ENCODE results near the gene TTC6.

DNA sequence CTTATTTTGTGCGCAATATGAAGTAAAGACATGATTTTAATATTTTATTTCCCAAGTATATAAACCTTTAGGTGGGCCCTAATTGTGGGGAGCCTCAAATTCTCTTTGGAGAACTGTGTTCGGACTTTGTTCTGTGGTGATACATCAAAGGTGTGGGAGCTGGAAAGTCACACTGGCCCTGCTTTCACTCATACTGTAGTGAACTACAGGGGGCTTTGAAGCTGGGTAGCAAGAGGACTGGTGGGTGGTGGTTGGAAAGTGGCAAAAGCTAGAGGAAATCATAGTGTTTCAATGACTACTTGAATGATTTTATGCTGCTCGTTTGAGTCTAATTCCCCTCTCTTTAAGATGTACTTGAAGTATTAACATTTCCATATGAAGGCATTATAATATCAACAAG is 13.2 kb downstream of the TTC6 start:
- TF ChIP-seq, protein P1, sequence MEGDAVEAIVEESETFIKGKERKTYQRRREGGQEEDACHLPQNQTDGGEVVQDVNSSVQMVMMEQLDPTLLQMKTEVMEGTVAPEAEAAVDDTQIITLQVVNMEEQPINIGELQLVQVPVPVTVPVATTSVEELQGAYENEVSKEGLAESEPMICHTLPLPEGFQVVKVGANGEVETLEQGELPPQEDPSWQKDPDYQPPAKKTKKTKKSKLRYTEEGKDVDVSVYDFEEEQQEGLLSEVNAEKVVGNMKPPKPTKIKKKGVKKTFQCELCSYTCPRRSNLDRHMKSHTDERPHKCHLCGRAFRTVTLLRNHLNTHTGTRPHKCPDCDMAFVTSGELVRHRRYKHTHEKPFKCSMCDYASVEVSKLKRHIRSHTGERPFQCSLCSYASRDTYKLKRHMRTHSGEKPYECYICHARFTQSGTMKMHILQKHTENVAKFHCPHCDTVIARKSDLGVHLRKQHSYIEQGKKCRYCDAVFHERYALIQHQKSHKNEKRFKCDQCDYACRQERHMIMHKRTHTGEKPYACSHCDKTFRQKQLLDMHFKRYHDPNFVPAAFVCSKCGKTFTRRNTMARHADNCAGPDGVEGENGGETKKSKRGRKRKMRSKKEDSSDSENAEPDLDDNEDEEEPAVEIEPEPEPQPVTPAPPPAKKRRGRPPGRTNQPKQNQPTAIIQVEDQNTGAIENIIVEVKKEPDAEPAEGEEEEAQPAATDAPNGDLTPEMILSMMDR (IDR thresholded peaks at IDR 0.05 in 8 of 11, conservative IDR thresholded peaks at IDR 0.05 in 3 of 11): no peak
- no peak for TF ChIP-seq POLR2A (IDR thresholded peaks at IDR 0.05)
